ENCODE measurements around the gene COLEC12.

DNA sequence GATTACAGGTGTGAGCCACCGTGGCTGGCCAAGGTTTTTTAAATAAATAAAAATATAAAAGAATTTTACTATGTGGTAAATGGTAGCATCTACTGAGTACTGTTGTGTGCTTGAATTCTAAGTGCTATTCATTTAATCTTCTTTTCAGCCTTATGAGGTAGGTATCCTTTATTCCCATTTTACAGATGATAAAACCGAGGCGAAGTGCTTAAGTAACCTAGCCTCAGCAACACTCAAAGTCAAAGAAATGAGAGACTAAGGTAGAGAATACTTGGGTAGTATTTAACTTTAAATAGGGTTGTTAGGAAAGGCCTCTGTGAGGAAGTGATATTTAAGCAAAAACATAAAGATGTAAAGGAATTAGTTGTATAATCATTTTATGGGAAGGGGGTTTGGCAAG lies 227.0 kb downstream of the COLEC12 start:
- TF ChIP-seq, protein P1, sequence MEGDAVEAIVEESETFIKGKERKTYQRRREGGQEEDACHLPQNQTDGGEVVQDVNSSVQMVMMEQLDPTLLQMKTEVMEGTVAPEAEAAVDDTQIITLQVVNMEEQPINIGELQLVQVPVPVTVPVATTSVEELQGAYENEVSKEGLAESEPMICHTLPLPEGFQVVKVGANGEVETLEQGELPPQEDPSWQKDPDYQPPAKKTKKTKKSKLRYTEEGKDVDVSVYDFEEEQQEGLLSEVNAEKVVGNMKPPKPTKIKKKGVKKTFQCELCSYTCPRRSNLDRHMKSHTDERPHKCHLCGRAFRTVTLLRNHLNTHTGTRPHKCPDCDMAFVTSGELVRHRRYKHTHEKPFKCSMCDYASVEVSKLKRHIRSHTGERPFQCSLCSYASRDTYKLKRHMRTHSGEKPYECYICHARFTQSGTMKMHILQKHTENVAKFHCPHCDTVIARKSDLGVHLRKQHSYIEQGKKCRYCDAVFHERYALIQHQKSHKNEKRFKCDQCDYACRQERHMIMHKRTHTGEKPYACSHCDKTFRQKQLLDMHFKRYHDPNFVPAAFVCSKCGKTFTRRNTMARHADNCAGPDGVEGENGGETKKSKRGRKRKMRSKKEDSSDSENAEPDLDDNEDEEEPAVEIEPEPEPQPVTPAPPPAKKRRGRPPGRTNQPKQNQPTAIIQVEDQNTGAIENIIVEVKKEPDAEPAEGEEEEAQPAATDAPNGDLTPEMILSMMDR (IDR thresholded peaks at IDR 0.05), result no peak
- TF ChIP-seq EP300 (IDR thresholded peaks at IDR 0.05) (no peak), POLR2A (IDR thresholded peaks at IDR 0.05) (no peak)
